HFF-Myc (cell line): ENCODE results near the gene CROCC.

Experiments
- DNase-seq: peaks from one replicate; pipeline ENCODE4 v3.0.0-alpha.2; 2011; ENCODE audit warnings: low read depth; ENCODE audit errors: extremely low read depth
- H3K4me3 ChIP-seq: replicated peaks from 2 replicates; pipeline ENCODE4 v1.5.1; 2011; ENCODE audit warnings: low read depth, mild to moderate bottlenecking, control low read depth, low read length
- CTCF ChIP-seq: IDR thresholded peaks from 2 replicates; pipeline ENCODE4 v1.5.1; 2012; ENCODE audit warnings: mild to moderate bottlenecking, low read depth, low read length, control low read depth; ENCODE audit errors: missing control alignments

Gene CROCC

GRCh38 chr1:16975211-16975610 lies 53.5 kb downstream of the CROCC start:
- no peak for TF ChIP-seq CTCF
- no peak for DNase-seq
- no peak overlapping the region for H3K4me3 ChIP-seq

- DNase-seq = no peak
- H3K4me3 ChIP-seq = no peak overlapping the region
- TF ChIP-seq CTCF = no peak
Observed at GRCh38 chr1:16975838-16976237, 54.1 kb downstream of the CROCC start.

GRCh38 chr1:16976966-16977365 lies 55.2 kb downstream of the CROCC start:
- DNase-seq = no peak
- no peak for TF ChIP-seq CTCF
- H3K4me3 ChIP-seq = no peak overlapping the region

- no peak for DNase-seq
- H3K4me3 ChIP-seq = no peak overlapping the region
- no peak for TF ChIP-seq CTCF
Observed at GRCh38 chr1:16977377-16977776, 55.6 kb downstream of the CROCC start.

- peak overlapping the region; percentile 56 for H3K4me3 ChIP-seq
- no peak for TF ChIP-seq CTCF
- no peak for DNase-seq
Observed at GRCh38 chr1:16978139-16978538, 56.4 kb downstream of the CROCC start.

- peak; percentile 86 for DNase-seq
- TF ChIP-seq CTCF = no peak
- peak overlapping the region; percentile 56 for H3K4me3 ChIP-seq
Observed at GRCh38 chr1:16978567-16979474, 57.1 kb downstream of the CROCC start.
